NB4 (cell line): Measurements from ENCODE around the gene ATP6V0A4.

Experiments used
- DNase-seq: peaks from one replicate; pipeline ENCODE4 v3.0.0; 2010; ENCODE audit warnings: low read depth
- H3K4me3 ChIP-seq: one replicate; pipeline ENCODE4 v1.5.1; 2011; ENCODE audit warnings: mild to moderate bottlenecking, low read depth, low read length, moderate library complexity
- MYC ChIP-seq: IDR thresholded peaks from 2 replicates; pipeline ENCODE4 v1.6.1; 2011; ENCODE audit warnings: low read depth, low read length
- POLR2A ChIP-seq: IDR thresholded peaks from 2 replicates; pipeline ENCODE4 v1.6.1; 2011; ENCODE audit warnings: mild to moderate bottlenecking; ENCODE audit not compliant: insufficient read length; ENCODE audit errors: extremely low read depth
- TF ChIP-seq, protein P1 (sequence below): IDR thresholded peaks from one replicate; pipeline ENCODE4 v1.5.1; 2012; ENCODE audit warnings: low read depth, low read length
- TF ChIP-seq, protein P2 (sequence below): IDR thresholded peaks from 2 replicates; pipeline ENCODE4 v1.6.1; 2011; ENCODE audit warnings: low read depth, low read length

ATP6V0A4 gene

DNA sequence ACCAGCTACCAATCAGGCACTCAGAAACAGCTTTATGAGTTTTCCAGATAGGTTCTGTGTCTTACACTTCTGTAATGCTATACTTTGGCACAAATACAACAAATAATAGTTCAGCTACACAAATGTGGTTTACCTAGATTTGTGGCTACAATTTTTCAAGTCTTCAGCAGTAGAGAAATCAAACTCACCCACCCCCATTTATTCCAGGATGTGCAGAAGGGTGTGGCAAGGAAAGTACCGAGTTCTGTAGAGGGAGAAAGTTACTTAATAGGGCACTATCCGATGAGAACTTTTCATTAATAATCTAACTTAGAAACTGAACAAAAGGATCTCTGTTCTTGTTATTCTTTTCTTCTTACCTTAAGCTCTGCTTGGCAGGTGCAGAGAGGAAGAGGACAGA, 30.3 kb upstream of the ATP6V0A4 start:
- H3K4me3 ChIP-seq: no peak overlapping the region
- DNase-seq: no peak
- TF ChIP-seq, protein P1, sequence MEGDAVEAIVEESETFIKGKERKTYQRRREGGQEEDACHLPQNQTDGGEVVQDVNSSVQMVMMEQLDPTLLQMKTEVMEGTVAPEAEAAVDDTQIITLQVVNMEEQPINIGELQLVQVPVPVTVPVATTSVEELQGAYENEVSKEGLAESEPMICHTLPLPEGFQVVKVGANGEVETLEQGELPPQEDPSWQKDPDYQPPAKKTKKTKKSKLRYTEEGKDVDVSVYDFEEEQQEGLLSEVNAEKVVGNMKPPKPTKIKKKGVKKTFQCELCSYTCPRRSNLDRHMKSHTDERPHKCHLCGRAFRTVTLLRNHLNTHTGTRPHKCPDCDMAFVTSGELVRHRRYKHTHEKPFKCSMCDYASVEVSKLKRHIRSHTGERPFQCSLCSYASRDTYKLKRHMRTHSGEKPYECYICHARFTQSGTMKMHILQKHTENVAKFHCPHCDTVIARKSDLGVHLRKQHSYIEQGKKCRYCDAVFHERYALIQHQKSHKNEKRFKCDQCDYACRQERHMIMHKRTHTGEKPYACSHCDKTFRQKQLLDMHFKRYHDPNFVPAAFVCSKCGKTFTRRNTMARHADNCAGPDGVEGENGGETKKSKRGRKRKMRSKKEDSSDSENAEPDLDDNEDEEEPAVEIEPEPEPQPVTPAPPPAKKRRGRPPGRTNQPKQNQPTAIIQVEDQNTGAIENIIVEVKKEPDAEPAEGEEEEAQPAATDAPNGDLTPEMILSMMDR: no peak
- TF ChIP-seq POLR2A (no peak), MYC (no peak)
- TF ChIP-seq, protein P2, sequence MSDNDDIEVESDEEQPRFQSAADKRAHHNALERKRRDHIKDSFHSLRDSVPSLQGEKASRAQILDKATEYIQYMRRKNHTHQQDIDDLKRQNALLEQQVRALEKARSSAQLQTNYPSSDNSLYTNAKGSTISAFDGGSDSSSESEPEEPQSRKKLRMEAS: no peak

DNA sequence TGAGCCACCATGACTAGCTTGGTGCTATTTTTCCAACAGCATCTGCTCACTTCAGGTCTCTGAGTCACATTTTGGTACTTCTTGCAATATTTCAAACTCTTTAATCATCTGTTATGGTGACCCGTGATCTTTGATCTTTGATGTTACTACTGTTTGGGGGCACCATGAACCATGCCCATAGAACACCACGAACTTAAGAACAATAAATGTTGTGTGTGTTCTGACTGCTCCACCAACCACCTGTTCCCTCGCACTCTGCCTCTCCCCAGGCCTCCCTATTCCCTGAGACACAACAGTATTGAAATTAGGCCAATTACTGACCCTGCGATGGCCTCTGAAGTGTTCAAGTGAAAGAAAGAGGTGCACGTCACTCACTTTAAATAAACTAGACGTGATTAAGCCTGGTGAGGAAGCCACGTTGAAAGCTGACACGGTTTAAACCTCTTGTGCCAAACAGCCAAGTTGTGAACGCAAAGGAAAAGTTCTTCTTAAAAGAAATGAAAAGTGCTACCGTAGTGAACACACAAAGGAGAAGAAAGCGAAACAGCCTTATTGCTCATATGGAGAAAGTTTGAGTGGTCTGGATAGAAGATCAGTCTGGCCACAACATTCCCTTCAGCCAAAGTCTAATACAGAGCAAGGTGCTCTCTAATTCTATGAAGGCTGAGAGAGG, 27.2 kb upstream of the ATP6V0A4 start:
- DNase-seq: no peak
- TF ChIP-seq, protein P2: no peak
- TF ChIP-seq MYC (no peak), POLR2A (no peak)
- TF ChIP-seq, protein P1: no peak
- H3K4me3 ChIP-seq: no peak overlapping the region

DNA sequence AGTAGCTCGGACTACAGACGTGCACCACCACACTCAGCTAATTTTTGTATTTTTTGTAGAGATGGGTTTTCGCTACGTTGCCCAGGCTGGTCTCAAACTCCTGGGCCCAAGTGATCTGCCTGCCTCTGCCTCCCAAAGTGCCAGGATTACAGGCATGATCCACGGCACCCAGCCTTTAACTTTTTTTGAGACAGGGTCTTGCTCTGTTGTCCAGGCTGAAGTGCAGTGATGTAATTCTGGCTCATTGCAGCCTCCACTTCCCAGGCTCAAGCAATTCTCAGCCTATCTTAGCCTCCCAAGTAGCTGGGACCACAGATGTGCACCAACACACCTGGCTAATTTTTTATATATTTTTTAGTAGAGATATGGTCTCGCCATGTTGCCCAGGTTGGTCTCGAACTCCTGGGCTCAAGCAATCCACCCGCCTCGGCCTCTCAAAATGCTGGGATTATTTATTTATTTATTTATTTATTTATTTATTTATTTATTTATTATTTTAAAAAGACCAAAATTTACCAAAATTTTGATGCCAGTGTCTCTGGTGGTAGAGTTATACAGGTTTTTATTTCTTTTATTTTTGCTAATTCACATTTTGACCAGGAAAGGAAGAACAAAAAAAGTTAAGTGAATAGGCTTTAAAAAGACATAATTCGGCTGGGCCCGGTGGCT, 25.0 kb upstream of the ATP6V0A4 start:
- TF ChIP-seq MYC (no peak), POLR2A (no peak)
- TF ChIP-seq, protein P1: no peak
- TF ChIP-seq, protein P2: no peak
- no peak for DNase-seq
- no peak overlapping the region for H3K4me3 ChIP-seq

DNA sequence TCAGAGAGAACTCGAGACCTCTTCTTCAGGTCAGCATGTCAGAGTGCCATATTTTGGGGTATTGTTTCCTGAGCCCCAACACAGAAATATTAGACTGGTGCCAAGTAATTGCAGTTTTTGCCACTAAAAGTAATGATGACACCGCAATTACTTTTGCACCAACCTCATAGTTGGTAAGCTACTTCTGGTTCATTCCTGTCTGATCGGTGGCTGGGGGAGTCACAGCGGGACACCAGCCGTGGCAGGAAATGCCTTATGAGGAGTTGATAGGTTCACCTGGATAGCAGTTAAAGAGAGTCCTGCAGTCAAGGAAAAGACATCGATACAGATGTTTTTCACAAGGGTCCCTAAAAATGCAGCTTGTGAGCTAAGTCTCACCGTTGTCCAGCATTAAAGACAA, 23.9 kb upstream of the ATP6V0A4 start:
- no peak overlapping the region for H3K4me3 ChIP-seq
- no peak for TF ChIP-seq MYC
- TF ChIP-seq, protein P2: no peak
- TF ChIP-seq, protein P1: no peak
- TF ChIP-seq POLR2A: no peak
- DNase-seq: no peak

DNA sequence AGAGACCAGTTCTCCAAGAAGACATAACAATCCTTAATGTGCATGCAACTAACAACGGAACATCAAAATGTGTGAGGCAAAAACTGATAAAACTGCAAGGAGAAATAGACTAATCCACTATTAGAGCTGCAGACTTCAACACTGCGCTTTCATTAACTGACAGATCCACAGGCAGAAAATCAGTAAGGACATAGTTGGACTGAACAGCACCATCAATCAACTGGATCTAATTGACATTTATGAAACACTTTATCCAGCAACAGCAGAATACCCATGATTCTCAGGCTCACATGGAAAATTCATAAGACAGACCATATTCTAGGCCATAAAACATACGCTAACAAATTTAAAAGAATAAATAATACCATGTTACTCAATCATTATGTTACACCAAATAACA, 21.6 kb upstream of the ATP6V0A4 start:
- DNase-seq: no peak
- TF ChIP-seq, protein P2: no peak
- TF ChIP-seq POLR2A (no peak), MYC (no peak)
- TF ChIP-seq, protein P1: no peak
- H3K4me3 ChIP-seq: no peak overlapping the region
